Hematopoietic multipotent progenitor cell treated with erythropoietin and hydrocortisone succinate and interleukin-3 and kit ligand, for 17 days (in vitro differentiated cells): Measurements from ENCODE around the gene PCSK5.

Experiments used
- DNase-seq: peaks from one replicate; pipeline ENCODE4 v3.0.0-alpha.2; 2015; ENCODE audit warnings: low spot score

PCSK5 gene

DNA sequence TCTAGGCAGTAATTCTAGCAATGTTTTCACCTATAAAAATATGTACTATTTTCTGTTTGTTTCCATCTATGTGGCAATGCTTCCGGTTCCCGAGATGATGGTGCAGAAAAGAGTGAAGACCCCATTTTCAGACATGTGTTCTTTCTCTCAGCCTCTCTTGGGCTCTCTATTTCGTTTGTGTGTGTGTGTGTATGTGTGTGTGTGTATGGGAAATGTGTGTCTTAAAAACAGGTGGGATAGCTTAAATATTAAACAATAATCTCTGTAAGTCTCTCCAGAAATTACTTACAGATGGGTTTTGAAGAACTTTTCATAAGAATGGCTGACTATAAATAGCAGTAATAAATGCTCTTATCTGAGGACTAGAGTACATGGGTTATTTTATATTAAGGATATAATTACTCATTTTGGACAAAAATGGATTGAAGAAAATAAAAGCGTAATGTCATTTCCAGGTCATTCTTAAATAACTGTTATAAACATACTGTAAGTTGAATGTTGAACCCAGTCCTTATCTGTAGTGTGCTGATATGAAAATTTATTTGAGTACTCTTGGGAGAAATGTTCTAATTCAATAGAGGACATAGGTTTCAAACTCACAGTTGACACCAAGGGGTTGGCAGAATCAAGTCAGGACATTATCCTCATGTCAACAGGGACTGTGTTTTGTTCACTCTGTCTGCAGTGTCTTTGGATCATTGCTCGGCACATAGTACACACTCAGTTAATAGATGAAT is 31.1 kb downstream of the PCSK5 start:
- no peak for DNase-seq

DNA sequence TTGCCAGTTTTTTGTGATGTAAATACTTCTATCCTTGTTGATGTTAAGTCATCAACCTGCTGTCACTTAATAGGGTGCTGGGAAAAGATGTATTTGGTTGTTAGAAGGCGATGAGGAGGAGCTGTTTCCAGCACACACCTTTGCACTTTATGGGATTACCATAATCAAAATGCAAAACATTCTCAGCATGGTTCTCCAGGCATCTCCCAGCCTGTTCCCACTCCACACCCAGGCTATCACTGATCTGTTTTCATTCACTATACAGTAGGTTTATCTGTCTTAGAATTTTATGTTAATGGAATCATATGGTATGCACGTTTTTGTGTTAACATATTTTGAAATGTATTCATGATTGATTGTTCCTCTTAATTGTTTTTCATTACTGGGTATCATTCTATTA is 35.9 kb downstream of the PCSK5 start:
- no peak for DNase-seq

GRCh38 chr9:75927356-75927755 is 36.9 kb downstream of the PCSK5 start:
- no peak for DNase-seq

- DNase-seq: no peak
These were observed 39.7 kb downstream of the PCSK5 start for GRCh38 chr9:75930190-75930589.

DNA sequence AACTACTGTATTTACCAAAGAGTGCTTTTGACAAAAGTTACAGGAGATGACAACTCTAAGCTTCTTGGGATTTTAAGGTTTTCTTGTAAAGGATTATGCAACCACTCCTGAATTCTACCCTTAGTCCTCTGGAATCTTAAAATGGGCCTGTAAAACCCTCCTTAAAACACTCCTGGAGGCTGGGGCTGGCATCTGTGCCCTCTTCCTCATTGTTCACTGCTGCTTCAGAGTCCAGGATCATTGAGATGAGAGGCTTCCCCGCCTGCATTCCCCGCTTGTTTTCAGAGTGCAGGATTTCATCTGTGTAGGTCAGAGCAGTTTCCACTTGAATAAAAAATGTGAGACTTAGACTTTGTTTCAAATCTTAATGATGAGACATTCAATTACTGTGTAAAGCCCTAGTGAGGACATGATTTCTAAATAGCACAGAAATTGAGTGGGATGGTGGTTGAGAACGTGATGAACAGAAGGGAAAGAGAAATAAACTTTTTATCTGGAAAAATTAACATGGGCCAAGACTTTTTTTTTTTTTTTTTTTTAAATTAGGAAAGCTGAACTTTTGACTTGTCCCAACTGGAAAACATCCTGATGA is 40.4 kb downstream of the PCSK5 start:
- no peak for DNase-seq

DNA sequence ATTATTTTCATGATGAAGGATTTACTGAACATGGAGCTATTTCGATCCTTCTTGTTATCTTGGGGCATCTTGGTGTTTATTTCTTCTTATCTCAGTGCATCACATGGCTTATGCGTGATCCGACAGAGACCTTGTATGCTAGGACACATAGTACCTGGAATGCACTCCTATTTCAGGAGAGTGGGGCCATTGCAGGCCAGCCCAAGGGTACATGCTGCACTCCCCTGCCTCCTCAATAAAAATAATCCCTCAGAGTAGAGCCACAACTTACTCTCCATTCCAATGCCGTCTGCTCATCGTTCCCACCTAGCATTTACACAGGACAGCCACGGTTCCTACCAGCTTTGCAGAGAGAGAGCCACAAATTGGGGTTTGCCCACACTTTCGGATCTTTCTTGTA is 43.5 kb downstream of the PCSK5 start:
- no peak for DNase-seq

- no peak for DNase-seq
These were observed 45.1 kb downstream of the PCSK5 start for GRCh38 chr9:75935591-75935990.

DNA sequence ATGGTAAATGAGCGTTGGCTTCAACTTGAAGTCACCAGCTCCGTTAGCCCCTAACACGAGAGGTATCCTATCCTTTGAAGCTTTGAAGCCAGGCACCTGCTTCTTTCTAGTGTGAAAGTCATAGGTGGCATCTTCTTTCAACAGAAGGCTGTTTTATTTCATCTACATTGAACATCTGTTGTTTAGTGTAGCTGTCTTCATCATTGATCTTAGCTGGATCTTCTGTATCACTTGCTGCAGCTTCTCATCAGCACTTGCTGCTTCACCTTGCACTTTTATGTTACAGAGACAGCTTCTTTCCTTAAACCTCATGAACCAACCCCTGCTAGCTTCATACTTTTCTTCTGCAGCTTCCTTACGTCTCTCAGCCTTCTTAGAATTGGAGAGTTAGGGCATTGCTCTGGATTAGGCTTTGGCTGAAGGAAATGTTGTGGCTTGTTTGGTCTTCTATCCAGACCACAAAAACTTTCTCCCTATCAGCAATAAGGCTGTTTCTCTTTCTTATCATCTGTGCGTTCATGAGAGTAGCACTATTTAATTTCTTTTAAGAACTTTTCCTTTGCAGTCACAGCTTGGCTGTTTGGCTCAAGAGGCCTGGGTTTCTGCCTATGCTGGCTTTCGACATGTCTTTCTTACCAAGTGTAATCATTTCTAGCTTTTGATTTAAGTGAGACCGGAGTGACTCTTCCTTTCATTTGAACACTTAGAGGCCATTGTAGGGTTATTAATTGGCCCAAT is 47.2 kb downstream of the PCSK5 start:
- no peak for DNase-seq

- DNase-seq: no peak
These were observed 48.5 kb downstream of the PCSK5 start for GRCh38 chr9:75938946-75939345.

- DNase-seq: no peak
These were observed 49.2 kb downstream of the PCSK5 start for GRCh38 chr9:75939536-75940111.

GRCh38 chr9:75941066-75941465 is 50.6 kb downstream of the PCSK5 start:
- DNase-seq: no peak

GRCh38 chr9:75941577-75942311 is 51.3 kb downstream of the PCSK5 start:
- DNase-seq: no peak

GRCh38 chr9:75946766-75947165 is 56.3 kb downstream of the PCSK5 start:
- DNase-seq: no peak

- DNase-seq: no peak
These were observed 56.8 kb downstream of the PCSK5 start for GRCh38 chr9:75947233-75947632.

GRCh38 chr9:75950998-75951397 is 60.5 kb downstream of the PCSK5 start:
- DNase-seq: no peak

GRCh38 chr9:75953218-75953617 is 62.7 kb downstream of the PCSK5 start:
- DNase-seq: no peak

DNA sequence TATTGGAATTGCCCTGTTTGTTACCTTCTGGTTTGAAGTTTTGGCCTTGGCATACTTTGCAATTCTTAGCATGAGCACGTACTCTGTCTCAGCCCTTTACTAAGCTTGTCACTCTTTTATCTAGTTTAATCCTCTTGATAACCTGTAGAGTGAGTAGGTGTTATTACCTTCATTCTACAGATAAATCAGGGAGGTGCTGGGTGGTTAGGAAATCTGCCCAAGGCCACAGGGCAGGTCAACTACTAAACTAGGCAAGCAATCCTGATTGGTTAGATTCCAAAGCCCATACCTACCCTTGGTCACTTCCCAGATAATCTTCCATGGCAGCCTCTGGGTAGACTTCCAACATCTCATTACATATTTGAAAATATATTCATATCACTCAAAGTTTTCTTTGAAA is 65.7 kb downstream of the PCSK5 start:
- no peak for DNase-seq

GRCh38 chr9:75957116-75957515 is 66.6 kb downstream of the PCSK5 start:
- no peak for DNase-seq

- no peak for DNase-seq
These were observed 67.8 kb downstream of the PCSK5 start for GRCh38 chr9:75958226-75958625.

DNA sequence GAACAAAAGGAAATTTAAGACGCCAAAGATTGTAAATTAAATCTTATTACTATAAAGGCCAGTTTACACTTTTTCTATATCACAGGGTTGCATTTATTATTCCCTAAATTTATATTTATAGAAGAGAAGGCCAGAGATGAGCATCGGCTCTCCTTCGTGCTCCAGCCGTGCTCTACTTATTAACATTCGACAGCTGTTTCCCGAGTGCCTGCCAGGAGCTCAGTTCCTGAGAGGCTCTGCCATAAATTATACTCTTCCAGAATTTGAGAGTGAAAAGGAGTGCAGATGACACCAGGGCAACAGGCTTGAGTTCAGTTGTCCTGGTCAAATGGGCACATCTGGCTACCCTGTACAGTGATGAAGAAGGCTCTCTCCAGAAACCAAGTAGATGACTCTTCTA is 70.1 kb downstream of the PCSK5 start:
- no peak for DNase-seq

GRCh38 chr9:75962013-75962661 is 71.7 kb downstream of the PCSK5 start:
- DNase-seq: no peak

DNA sequence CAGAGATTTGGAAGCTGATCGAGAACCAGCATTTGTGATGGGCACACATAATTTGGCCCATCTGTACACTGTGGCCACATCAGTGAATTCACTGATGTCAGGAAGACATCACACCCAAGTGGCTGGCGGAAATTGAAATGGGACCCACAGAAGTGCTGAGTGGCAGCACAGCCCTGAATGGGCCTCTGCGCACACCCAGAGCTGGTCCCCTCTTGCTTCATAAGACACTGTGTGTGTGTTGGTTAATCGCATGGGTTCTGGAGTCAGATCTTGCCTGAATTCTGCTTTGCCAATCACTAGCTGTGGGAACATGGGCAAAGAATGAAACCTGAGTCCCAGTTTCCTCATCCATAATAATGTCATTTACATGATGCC is 72.2 kb downstream of the PCSK5 start:
- DNase-seq: no peak
